Measurements from ENCODE around the gene RAB27B. TPM values are rescaled to one million over a fixed set of nuclear protein-coding genes. Genes with fewer than 3 reads are reported as not detected.

Gene RAB27B
- total RNA-seq, 2 donors from 2014 or later: 0.66 to 10.1 TPM

DNA sequence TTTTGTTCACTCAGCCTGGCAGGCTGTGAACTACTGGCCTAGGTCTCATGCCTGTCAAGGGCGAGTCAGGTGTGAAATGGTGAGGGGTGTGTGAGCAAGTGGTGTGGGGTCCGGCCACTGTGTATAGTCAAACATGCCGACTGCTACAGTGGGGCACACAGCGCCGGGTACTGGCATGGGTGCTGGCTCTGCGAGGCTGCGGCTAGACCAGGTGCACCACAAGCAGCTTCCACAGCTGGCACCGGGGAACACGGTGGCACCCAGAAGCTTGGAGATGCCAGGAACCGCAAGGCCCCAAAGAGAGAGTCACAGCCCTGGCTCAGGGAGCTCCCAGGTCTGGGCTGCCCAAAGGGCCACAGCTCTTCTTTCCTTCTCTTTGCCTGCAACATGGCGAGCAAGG is 81.3 kb downstream of the RAB27B start:
- 79 to 87% methylated on average over 6 to 11 of the region's 11 CpGs for WGBS, 2 donors
- intact Hi-C loops (cut with DNase I): no loop called here
- no peaks in the 10 kb centered on the region for H3K9me3 ChIP-seq
- no peak overlapping the region for H3K27ac ChIP-seq
- no peaks in the 10 kb centered on the region for H3K36me3 ChIP-seq (replicated peaks in 1 of 2; ENCODE audit: insufficient read depth in 1 of 2, low read depth in 2 of 2)
- no peak for ATAC-seq
- TF ChIP-seq, protein P1, sequence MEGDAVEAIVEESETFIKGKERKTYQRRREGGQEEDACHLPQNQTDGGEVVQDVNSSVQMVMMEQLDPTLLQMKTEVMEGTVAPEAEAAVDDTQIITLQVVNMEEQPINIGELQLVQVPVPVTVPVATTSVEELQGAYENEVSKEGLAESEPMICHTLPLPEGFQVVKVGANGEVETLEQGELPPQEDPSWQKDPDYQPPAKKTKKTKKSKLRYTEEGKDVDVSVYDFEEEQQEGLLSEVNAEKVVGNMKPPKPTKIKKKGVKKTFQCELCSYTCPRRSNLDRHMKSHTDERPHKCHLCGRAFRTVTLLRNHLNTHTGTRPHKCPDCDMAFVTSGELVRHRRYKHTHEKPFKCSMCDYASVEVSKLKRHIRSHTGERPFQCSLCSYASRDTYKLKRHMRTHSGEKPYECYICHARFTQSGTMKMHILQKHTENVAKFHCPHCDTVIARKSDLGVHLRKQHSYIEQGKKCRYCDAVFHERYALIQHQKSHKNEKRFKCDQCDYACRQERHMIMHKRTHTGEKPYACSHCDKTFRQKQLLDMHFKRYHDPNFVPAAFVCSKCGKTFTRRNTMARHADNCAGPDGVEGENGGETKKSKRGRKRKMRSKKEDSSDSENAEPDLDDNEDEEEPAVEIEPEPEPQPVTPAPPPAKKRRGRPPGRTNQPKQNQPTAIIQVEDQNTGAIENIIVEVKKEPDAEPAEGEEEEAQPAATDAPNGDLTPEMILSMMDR (IDR thresholded peaks at IDR 0.05): no peak
- TF ChIP-seq POLR2A (IDR thresholded peaks at IDR 0.05): no peak
- H3K4me1 ChIP-seq: no peaks in the 10 kb centered on the region
- H3K4me3 ChIP-seq: no peak overlapping the region
- no peaks in the 10 kb centered on the region for H3K27me3 ChIP-seq
- no peak for DNase-seq

DNA sequence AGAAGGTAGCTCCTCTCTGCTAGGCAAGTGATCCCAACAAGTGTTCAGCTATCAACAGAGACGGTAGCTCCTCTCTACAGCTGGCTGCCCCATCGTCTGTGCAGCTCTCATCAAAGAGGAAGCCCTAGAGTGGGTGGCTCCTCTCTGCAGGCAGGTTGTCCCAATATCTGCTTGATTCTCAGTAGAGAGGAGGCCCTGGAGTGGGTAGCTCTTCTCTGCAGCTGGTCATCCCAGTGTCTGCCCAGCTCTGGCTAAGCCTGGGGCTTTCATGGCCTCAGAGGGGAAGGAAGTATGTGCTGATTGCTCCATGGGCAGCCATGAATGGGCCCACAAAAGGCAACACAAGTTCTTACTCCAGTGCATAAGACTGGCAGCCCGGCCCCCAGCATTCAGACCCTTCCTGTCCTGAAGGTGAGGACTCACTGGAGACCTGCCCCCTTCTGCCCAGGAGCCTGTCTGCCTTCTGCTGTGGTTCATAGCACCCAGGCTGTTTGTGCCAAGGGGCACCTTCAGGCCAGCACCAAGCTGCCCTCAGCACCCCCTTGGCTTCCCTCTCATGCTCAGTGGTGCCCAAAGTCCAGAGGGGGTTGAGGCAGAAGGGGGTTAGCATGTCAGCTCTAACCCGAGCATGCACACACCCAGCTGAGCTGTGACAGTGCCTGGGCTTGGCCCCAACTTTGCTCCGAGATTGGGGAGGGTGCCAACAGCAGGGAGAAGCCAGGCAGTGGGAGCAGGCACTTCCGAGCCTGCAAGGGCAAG is 82.1 kb downstream of the RAB27B start:
- ATAC-seq (no peak), DNase-seq (no peak)
- intact Hi-C loops (cut with DNase I): no loop called here

DNA sequence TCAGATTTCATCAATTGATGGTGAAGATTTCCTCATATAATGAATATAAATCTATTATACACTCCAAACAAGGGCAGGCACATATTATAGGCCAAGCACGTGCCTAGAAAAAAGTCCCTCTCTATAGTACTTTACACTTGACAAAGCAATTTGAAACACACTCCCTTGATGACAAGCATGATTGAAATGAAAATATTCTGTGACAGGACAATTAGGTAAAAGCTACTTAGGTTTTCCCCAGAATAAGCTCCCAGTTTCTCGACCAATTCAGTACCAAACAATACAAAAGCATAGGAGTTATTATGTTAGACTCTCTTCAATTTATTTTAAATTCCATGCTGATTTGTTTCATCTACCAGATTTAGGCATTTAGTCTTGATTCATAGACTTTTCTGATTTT is 83.3 kb downstream of the RAB27B start:
- Histone ChIP-seq H3K27ac (no peak overlapping the region), H3K4me3 (no peak overlapping the region), H3K27me3 (no peaks in the 10 kb centered on the region), H3K36me3 (replicated peaks in 1 of 2; ENCODE audit: insufficient read depth in 1 of 2, low read depth in 2 of 2) (no peaks in the 10 kb centered on the region), H3K9me3 (no peaks in the 10 kb centered on the region), H3K4me1 (no peaks in the 10 kb centered on the region)
- TF ChIP-seq, protein P1 (IDR thresholded peaks at IDR 0.05): no peak
- TF ChIP-seq POLR2A (IDR thresholded peaks at IDR 0.05): no peak
- DNase-seq (no peak), ATAC-seq (no peak)
- 73 to 75% methylated on average over 2 of the region's 2 CpGs for WGBS, 2 donors
- intact Hi-C loops (cut with DNase I): no loop called here

More for the DNA sequence above, 82.1 kb downstream of the RAB27B start:
- WGBS, 2 donors: 79 to 93% methylated on average over 3 to 6 of the region's 6 CpGs
- H3K9me3 ChIP-seq: no peaks in the 10 kb centered on the region
- TF ChIP-seq, protein P1 (IDR thresholded peaks at IDR 0.05): no peak
- TF ChIP-seq POLR2A (IDR thresholded peaks at IDR 0.05): no peak
- H3K36me3 ChIP-seq (replicated peaks in 1 of 2; ENCODE audit: insufficient read depth in 1 of 2, low read depth in 2 of 2): no peaks in the 10 kb centered on the region
- no peaks in the 10 kb centered on the region for H3K27me3 ChIP-seq
- no peaks in the 10 kb centered on the region for H3K4me1 ChIP-seq
- H3K27ac ChIP-seq: no peak overlapping the region
- no peak overlapping the region for H3K4me3 ChIP-seq

DNA sequence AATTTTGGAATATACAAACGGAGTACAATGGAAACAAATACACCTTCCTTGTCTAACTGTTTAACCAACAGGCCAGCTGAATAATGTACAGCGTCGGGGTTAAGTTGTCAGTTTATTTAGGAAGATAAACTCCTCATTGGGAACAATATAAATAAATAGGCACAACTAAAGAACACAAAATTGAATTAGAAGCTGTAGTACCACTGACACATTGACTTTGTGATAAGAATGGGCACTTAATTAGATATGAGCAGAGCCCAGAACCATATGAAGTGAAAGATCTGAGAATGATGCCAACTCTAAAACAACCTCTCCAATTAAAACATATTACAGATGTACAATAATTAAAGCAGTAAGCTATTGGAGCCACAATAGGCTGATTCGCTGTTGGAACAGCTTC is 86.5 kb downstream of the RAB27B start:
- DNase-seq (no peak), ATAC-seq (no peak)
- H3K27me3 ChIP-seq: no peaks in the 10 kb centered on the region
- H3K4me1 ChIP-seq: no peaks in the 10 kb centered on the region
- H3K4me3 ChIP-seq: no peak overlapping the region
- WGBS, 2 donors: 74 to 80% methylated on average over 4 of the region's 4 CpGs
- H3K27ac ChIP-seq: no peak overlapping the region
- TF ChIP-seq POLR2A (IDR thresholded peaks at IDR 0.05): no peak
- TF ChIP-seq, protein P1 (IDR thresholded peaks at IDR 0.05): no peak
- intact Hi-C loops (cut with DNase I): no loop called here
- H3K36me3 ChIP-seq (replicated peaks in 1 of 2; ENCODE audit: insufficient read depth in 1 of 2, low read depth in 2 of 2): no peaks in the 10 kb centered on the region
- H3K9me3 ChIP-seq: no peaks in the 10 kb centered on the region

DNA sequence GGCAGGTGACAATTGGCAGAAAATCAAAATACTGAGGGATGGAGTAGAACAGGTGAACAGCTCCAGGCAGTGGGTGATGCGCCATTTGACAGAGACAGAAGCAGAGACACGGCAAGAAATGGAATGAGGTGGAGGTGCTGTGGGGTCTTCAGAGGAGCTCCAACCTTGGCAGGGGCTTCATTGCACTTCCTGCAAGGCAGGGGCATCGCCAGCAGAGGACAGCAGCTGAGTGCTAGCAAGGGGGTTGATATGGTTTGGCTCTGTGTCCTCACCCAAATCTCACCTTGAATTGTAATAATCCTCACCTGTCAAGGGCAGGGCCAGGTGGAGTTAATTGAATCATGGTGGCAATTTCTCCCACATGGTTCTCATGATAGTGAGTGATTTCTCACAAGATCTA is 88.2 kb downstream of the RAB27B start:
- TF ChIP-seq, protein P1 (IDR thresholded peaks at IDR 0.05): no peak
- TF ChIP-seq POLR2A (IDR thresholded peaks at IDR 0.05): no peak
- H3K4me3 ChIP-seq: no peak overlapping the region
- DNase-seq (no peak), ATAC-seq (no peak)
- intact Hi-C loops (cut with DNase I): no loop called here
- H3K9me3 ChIP-seq: no peaks in the 10 kb centered on the region
- no peaks in the 10 kb centered on the region for H3K4me1 ChIP-seq
- no peaks in the 10 kb centered on the region for H3K27me3 ChIP-seq
- no peak overlapping the region for H3K27ac ChIP-seq
- H3K36me3 ChIP-seq (replicated peaks in 1 of 2; ENCODE audit: insufficient read depth in 1 of 2, low read depth in 2 of 2): no peaks in the 10 kb centered on the region
- WGBS, 2 donors: 91 to 97% methylated on average over 3 of the region's 3 CpGs
